ENCODE data around the gene RIC8B.

The RIC8B gene

GRCh38 chr12:106801830-106802533 lies 27.5 kb downstream of the RIC8B start:
- no peak for DNase-seq (ENCODE audit: low read depth)

- no peak for DNase-seq (ENCODE audit: low read depth)
These were observed 30.2 kb downstream of the RIC8B start for GRCh38 chr12:106804668-106805067.

- no peak for DNase-seq (ENCODE audit: low read depth)
These were observed 40.2 kb downstream of the RIC8B start for GRCh38 chr12:106814714-106815113.

DNA sequence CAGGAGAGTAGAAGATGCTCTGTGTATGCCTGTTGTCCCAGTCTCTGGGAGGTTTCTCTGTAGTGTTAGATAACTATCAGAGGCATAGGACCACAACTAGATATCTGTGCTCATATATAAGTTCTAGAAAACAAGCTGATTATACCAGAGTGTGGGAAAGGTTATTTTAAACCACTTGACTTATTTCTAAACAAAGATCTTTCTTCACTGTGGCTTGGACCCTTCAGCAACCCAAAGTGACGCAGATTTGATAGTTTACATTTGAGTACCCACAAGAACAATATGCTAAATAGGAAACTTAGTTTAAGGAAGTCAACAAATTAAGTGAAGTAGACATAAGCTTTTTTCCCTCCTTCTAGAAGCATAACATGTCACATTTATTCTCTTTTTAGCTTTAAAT lies 41.3 kb downstream of the RIC8B start:
- no peak for DNase-seq (ENCODE audit: low read depth)

DNA sequence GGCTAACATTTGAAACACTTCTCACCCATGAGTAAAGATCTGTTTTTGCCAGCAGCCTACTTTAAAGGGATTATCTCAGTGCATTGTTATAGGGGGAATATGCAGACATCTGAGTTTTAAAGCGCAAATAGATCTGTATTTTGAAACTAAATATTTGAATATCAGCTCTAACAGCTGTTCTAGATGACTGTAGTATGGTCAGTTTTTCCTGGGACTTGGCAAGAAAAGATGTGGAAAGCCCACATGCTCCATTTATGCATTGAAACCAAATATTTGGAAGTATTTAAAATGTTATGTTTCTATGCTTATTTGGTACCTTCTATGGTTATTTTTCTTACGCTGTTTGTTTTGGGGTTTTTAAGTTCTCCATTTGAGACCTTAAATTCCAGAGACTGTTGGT lies 41.7 kb downstream of the RIC8B start:
- no peak for DNase-seq (ENCODE audit: low read depth)

DNA sequence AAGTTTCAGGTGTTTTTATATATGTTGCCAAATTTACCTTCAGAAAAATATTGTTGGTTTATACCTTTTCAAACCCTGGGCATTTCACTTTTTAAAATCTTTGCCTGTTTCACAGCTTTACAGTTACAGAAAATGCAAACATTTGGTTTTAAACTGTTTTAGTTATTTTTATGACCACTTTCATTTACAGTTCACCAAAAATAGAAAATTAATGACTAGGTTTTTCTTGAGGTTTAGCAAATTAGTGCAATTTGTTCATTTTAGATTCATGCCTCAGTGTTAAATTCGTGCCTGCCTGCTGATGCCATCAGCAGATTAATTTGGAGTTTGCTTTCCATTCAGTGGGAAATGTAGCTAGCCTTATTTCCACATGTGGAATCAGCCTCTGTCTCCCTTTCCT lies 45.5 kb downstream of the RIC8B start:
- no peak for DNase-seq (ENCODE audit: low read depth)

DNA sequence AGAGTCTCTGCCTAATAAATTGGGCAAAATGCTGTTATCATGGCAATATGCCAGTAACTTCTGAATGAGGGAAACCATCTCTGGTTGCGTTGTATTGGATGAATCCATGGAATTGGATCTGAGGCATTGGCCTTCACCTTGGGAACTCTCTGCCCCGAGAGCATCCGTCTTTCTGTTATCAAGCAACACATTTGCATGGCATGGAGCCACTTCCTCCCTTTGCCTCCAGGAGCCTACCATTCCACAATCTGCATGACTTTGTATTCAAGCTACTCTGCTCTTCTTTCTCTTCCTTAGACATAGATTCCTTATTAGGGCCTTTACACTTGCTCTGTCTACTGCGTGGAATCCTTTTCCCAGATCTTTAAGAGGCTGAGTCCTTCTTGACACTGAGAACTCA lies 57.2 kb downstream of the RIC8B start:
- no peak for DNase-seq (ENCODE audit: low read depth)

- DNase-seq (ENCODE audit: low read depth) = no peak
These were observed 63.3 kb downstream of the RIC8B start for GRCh38 chr12:106837782-106838181.

GRCh38 chr12:106839333-106839732 lies 64.9 kb downstream of the RIC8B start:
- no peak for DNase-seq (ENCODE audit: low read depth)

DNA sequence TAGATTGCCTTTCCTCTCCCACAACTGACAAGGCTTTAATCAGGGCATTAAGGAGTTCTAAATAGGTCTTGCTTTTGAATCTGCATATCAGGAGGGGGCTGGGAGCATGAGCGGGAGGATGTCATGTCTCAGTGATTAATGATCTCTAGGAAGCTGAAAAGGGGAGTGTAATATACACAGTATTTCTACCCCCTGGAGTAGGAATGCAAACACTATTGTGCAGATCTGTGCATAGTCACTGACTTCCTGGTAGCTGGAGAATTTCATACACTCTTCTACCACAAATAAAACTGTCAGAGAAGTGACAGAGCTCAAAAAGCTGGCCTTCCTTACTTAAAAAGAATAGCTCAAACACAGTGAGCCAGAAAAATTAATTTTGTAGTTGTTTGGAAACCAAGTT lies 65.8 kb downstream of the RIC8B start:
- DNase-seq (ENCODE audit: low read depth) = no peak

DNA sequence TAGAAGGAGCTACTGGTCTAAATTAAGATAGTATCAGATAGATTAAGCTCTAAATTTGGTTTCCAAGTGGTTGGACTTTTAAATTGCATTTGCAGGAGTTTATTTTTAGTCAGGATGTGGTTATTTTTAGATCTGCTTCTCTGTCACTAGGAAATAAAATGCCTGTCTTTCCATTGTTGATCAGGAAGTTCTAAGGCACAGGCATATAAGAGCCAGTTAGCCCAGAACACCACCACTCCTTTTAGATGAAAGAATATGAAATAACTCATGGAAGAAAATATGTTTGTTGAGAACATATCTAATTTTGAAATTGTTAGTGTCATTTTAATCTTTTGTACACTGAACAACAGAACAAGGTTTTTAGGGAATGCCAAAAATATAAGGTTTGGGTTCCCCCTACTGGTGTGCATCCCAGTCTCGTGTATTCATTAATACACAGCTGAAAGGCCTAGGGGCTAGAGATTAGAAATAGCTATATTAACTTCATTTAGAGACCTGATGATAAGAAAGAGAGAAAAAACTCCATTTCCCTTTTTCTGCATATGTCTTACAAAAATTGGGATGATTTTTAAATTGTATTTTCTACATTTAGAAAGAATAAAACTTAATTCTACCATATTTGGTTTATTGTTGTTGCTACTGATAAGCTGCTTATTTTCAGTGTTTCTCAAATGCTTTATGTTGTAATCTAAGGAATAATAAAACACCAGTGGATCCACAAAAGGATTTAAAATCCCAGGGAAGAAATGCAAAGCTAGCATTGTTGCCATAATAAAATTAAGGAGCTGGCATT lies 67.2 kb downstream of the RIC8B start:
- DNase-seq (ENCODE audit: low read depth) = no peak

DNA sequence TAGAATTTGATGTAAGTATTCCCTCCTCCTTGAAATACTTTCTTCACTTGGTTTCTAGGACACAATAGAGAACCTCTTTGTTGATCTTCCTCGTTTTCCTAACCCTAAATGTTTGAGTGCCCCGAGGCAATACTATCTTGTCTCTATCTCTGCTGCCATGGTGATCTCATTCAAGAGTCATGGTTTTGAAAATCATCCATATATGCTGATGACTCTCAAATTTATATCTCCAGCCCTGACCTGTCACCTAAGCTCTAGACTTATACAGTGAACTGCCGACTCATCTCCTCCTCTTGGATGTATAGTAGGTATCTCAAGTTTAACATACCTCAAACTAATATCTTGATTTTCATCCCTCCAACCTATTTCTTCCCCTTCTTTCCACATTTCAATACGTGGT lies 71.4 kb downstream of the RIC8B start:
- no peak for DNase-seq (ENCODE audit: low read depth)

- no peak for DNase-seq (ENCODE audit: low read depth)
These were observed 73.4 kb downstream of the RIC8B start for GRCh38 chr12:106847861-106848260.

- DNase-seq (ENCODE audit: low read depth) = no peak
These were observed 76.8 kb downstream of the RIC8B start for GRCh38 chr12:106851306-106851705.

DNA sequence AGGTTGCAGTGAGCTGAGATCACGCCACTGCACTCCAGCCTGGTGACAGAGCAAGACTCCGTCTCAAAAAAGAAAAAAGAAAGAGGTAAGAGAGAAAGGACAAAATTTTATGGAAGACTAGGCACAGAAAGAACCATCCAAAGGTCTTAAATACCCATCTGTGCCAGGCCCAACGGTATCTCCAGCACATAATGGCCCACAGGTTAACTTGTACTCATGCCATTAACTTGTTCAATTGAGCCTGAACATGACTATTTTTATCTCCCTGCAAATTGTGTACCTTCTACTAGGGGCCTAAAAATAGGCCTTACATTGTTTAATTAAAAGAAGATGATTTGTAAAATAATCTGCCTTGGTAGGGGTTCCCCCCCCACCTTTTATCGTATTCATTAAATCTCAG lies 80.2 kb downstream of the RIC8B start:
- no peak for DNase-seq (ENCODE audit: low read depth)

DNA sequence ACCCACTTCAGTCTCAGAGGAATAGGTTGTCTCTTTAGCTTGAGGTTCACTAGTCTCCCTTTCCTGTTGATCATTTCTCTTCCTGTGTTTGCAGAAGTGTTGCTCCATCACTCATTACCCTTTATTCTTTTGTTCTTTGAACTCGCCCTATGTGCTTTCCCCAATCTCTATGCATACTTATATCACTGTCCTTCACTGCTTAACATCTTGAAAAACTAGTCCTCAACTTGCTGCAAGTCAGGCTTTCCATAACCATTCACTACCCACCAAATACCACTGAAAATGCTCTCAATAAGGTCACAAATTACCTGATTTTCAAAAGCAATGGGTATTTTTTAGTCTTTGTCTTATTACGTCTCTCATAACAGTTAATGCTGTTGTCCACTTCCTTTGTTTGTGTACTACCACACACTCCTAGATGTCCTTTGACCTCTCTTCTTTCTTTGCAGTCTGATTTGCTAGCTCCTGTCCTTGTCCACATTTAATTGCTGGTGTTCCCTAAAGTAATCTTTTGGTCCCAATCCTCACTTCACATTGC lies 80.8 kb downstream of the RIC8B start:
- DNase-seq (ENCODE audit: low read depth) = no peak

DNA sequence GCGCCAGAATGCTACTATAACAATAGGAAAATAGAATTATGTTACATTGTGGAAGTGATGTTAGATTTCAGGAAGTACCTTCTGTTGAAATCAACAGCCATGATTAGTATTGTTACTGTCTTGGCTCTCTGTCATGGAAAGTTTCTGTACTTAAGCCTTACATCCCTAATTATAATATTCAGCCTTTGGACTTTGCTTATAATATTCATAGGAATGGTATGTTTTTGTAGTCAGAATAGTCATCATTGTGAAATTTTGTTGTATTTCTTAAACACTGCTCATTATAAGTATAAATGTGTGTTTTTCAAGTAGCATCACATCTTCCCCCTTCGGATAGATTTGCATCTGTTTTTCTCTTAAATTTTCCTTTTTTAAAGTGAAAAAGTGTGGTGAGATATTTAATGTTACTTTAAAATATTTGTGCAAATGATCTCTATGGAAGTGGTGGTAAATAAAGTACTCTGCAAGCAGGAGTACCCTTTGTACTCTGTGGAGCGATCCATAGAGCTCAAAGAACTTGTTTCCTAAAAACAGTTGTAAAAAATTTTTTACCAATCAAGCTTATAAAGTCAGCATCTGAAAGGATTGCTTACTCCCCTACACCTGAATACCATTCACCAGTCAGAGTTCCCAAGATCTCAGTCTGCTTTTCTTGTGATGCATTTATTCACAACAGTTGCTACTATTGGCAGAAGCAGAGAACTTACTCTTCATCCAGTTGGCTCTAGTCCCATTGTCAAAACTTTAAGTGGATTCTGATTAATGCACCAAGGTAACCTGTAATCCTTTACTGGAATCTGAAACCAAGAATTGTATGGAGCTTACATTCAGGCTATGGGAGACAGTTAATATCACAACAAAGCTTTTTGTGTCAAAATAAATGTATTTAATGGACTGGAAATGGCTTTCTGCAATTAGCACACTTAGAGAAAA lies 87.8 kb downstream of the RIC8B start:
- DNase-seq (ENCODE audit: low read depth) = no peak

DNA sequence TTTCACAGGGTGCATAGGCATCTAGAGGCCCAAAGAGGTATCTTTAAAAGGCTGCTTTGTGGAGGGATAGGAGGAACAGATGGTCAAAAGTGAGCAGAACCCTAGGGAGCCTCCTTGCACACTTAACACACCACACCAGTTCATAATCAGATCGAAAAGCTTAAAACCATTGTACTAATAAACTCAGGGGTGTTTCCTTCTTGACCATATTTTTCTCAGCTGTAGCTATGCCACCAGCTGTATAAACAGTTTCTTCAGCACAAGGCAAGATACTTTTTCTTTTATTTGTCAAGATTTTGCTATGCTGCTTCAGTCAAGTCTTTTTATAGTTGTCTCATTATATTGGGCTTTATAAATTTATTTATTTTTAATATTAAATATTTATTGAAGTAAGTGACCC lies 88.7 kb downstream of the RIC8B start:
- DNase-seq (ENCODE audit: low read depth) = no peak

- no peak for DNase-seq (ENCODE audit: low read depth)
These were observed 91.2 kb downstream of the RIC8B start for GRCh38 chr12:106865683-106866082.

GRCh38 chr12:106866426-106867080 lies 92.1 kb downstream of the RIC8B start:
- DNase-seq (ENCODE audit: low read depth) = no peak

GRCh38 chr12:106867651-106868050 lies 93.2 kb downstream of the RIC8B start:
- DNase-seq (ENCODE audit: low read depth) = no peak
